Breast epithelium (tissue), 3 donors: Measurements from ENCODE around the gene ZDHHC21.

Experiments
- CTCF ChIP-seq, 3 donors: fragments of 450-650 bp; IDR thresholded peaks; one replicate each; pipeline ENCODE4 v1.5.1; 2016 to 2017; ENCODE audit warnings: antibody characterized with exemption in 3 of 3, mild to moderate bottlenecking in 3 of 3, moderate library complexity in 3 of 3
- POLR2A ChIP-seq: fragments of 450-650 bp; IDR thresholded peaks from one replicate; pipeline ENCODE4 v1.6.1; 2016; ENCODE audit warnings: antibody characterized with exemption, mild to moderate bottlenecking, moderate library complexity

GRCh38 chr9:14690948-14691730 lies 2.1 kb downstream of the ZDHHC21 start:
- TF ChIP-seq CTCF (IDR thresholded peaks at IDR 0.05): no peak
- TF ChIP-seq POLR2A: no peak
